Spleen (tissue), 11 donors: ENCODE data around the gene LDHAL6B. TPM values are rescaled to one million over a fixed set of nuclear protein-coding genes. Genes with fewer than 3 reads are reported as not detected.

Experiments used
- DNase-seq: peaks from one replicate; pipeline ENCODE4 v3.0.0-alpha.2; 2020
- H3K27ac ChIP-seq, 8 donors: fragments of 200-600 bp; sonication (generic) in 7 of 8; 1 replicate in 4 of 8; 2 replicates in 4 of 8; pipeline versions ENCODE4 v1.5.0 to v1.8.0; 2016 to 2021; ENCODE audit warnings: inconsistent platforms in 4 of 8, mild to moderate bottlenecking in 4 of 8, moderate library complexity in 1 of 8
- H3K27me3 ChIP-seq, 7 donors: fragments of 200-600 bp; sonication (generic) in 6 of 7; replicated peaks in 1 of 7; 1 replicate in 4 of 7; 2 replicates in 3 of 7; pipeline versions ENCODE4 v1.5.0 to v1.8.0; 2016 to 2021; ENCODE audit warnings: inconsistent platforms in 3 of 7, mild to moderate bottlenecking in 1 of 7
- H3K36me3 ChIP-seq, 6 donors: fragments of 200-600 bp; sonication (generic) in 5 of 6; 1 replicate in 4 of 6; 2 replicates in 2 of 6; pipeline versions ENCODE4 v1.5.0 to v1.8.0; 2016 to 2021; ENCODE audit warnings: inconsistent platforms in 2 of 6
- H3K4me1 ChIP-seq, 6 donors: fragments of 200-600 bp; sonication (generic) in 5 of 6; 1 replicate in 3 of 6; 2 replicates in 3 of 6; pipeline versions ENCODE4 v1.5.0 to v1.8.0; 2016 to 2021; ENCODE audit warnings: inconsistent platforms in 3 of 6
- H3K4me3 ChIP-seq, 8 donors: fragments of 200-600 bp; sonication (generic) in 7 of 8; 1 replicate in 4 of 8; 2 replicates in 4 of 8; pipeline versions ENCODE4 v1.5.0 to v1.8.0; 2016 to 2021; ENCODE audit warnings: inconsistent platforms in 4 of 8, mild to moderate bottlenecking in 4 of 8, moderate library complexity in 2 of 8
- H3K9me3 ChIP-seq, 8 donors: fragments of 200-600 bp; sonication (generic) in 7 of 8; 1 replicate in 4 of 8; 2 replicates in 4 of 8; pipeline versions ENCODE4 v1.5.0 to v1.8.0; 2016 to 2021; ENCODE audit warnings: inconsistent platforms in 4 of 8
- POLR2A ChIP-seq, 3 donors: fragments of 450-650 bp; IDR thresholded peaks; one replicate each; pipeline ENCODE4 v1.5.1; 2017; ENCODE audit warnings: antibody characterized with exemption in 3 of 3, mild to moderate bottlenecking in 1 of 3
- POLR2AphosphoS5 ChIP-seq, 3 donors: sonication (generic); formaldehyde crosslinking; IDR thresholded peaks; one replicate each; pipeline ENCODE4 v1.5.1; 2017; ENCODE audit warnings: antibody characterized with exemption in 3 of 3
- WGBS, 5 donors: extraction: QIAGEN DNeasy Blood & Tissue Kit in 3 of 5; methylation state at CpG; one replicate each; pipeline versions ENCODE4 v1.1.5 to v1.1.7; 2013 to 2018; 5-methylcytosine and 5-hydroxymethylcytosine counted together
- intact Hi-C: fragments of 100-400 bp; cut with DNase I; formaldehyde crosslinking; loops from one replicate; pipeline ENCODE4 v1.15.0; 2023; ENCODE audit warnings: low total_unique reads
- polyA plus RNA-seq, 3 donors: library from polyadenylated mRNA; stranded (reverse); fragments of 200-250 nt; gene quantifications; one replicate each; pipeline ENCODE4 v1.2.1, GENCODE V29; 2013
- total RNA-seq, 7 donors: library from RNA; depleted of rRNA in 3 of 7; stranded (reverse); fragments of >200 nt in 3 of 7; fragmentation: NEBNext Ultra II Directional in 4 of 7; extraction: Animal tissue kit (Norgen Biotek cat#: 25700) in 4 of 7; gene quantifications; one replicate each; pipeline versions ENCODE4 v1.1.0 to v1.2.1, GENCODE V29; 2016 to 2021
- TF ChIP-seq, protein P1 (sequence below), 11 experiments: fragments of 200-600 bp in 7 of 11; fragments of 450-650 bp in 4 of 11; sonication (generic) in 4 of 11; IDR thresholded peaks in 8 of 11; conservative IDR thresholded peaks in 3 of 11; 1 replicate in 7 of 11; 2 replicates in 4 of 11; pipeline versions ENCODE4 v1.4.0 to v1.8.0; 2016 to 2021; ENCODE audit warnings: antibody characterized with exemption in 11 of 11, inconsistent platforms in 4 of 11, mild to moderate bottlenecking in 1 of 11
- donor health status: healthy with polysubstance abuse.
- donor health status: DM: no; HTN: no; CAD: no; lungs with moderate emphysema.
- donor health status: DM: no; HTN: no; CAD: no.
- donor health status: Bipolar disorder and iron deficiency.
- donor health status: healthy.
- donor health status: DM: no; HTN: no; CAD: no.
- donor health status: DM: yes; HTN: yes; CAD: no.

Gene LDHAL6B
- total and polyA plus RNA-seq, 10 donors = 0.06 TPM; not detected in 9

DNA sequence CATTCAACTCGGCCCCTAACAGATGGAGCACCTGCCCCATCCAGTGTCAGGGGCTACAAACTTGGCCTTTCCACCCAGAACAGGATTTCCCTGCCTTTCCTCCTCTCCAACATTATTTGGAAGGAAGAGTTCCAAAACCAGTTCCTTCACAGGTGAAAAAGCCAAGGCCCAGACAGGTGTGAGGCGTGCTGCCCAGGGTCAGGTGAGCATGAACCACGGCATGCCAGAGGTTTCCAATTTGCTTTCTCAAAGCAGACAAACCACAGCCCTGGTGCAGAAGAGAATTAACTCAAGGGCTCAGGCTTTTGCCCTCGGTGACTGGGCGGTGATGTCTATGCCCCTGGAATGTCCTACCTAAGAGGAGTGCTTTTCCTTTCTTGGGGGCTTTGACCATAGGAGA is 43.2 kb downstream of the LDHAL6B start:
- Histone ChIP-seq H3K4me1 (peaks cover 0 to 53% (median 29%) of the 10 kb centered on the region in 6 donors), H3K27me3 (no peaks in the 10 kb centered on the region), H3K4me3 (no peak overlapping the region), H3K9me3 (no peaks in the 10 kb centered on the region), H3K36me3 (peaks cover 0 to 9% (median 0%) of the 10 kb centered on the region in 6 donors), H3K27ac (no peak overlapping the region)
- DNase-seq = no peak
- 78 to 85% (median 81%) methylated on average over 4 to 5 of the region's 5 CpGs for WGBS, 5 donors
- intact Hi-C loops = loop anchor here (10.0 kb wide), 1 partner anchor 245 kb away; no protein-coding TSS in a partner anchor
- TF ChIP-seq POLR2AphosphoS5 (IDR thresholded peaks at IDR 0.05) (no peak), POLR2A (IDR thresholded peaks at IDR 0.05) (no peak)

DNA sequence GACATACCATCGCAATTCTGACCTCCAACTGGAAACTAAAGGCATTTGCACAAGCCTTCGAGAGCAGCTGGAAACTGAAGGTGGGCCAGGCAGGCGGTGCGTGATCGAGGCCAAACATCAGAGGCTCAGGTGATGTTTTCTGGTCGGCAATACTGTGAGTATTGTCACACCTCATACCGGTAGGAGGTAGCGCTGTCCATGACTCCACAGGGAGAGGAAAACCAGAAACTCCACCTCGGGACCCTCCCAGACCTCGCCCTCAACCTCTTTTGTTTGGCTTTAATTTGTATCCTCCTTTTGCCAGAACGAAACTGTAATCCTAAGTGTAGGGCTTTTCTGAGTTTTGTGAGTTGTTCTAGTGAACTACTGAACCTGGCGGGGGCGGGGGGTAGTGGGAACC is 43.6 kb downstream of the LDHAL6B start:
- intact Hi-C loops = no loop called here
- TF ChIP-seq POLR2A (IDR thresholded peaks at IDR 0.05) = no peak
- no peak for TF ChIP-seq POLR2AphosphoS5 (IDR thresholded peaks at IDR 0.05)
- TF ChIP-seq, protein P1, sequence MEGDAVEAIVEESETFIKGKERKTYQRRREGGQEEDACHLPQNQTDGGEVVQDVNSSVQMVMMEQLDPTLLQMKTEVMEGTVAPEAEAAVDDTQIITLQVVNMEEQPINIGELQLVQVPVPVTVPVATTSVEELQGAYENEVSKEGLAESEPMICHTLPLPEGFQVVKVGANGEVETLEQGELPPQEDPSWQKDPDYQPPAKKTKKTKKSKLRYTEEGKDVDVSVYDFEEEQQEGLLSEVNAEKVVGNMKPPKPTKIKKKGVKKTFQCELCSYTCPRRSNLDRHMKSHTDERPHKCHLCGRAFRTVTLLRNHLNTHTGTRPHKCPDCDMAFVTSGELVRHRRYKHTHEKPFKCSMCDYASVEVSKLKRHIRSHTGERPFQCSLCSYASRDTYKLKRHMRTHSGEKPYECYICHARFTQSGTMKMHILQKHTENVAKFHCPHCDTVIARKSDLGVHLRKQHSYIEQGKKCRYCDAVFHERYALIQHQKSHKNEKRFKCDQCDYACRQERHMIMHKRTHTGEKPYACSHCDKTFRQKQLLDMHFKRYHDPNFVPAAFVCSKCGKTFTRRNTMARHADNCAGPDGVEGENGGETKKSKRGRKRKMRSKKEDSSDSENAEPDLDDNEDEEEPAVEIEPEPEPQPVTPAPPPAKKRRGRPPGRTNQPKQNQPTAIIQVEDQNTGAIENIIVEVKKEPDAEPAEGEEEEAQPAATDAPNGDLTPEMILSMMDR (IDR thresholded peaks at IDR 0.05 in 8 of 11, conservative IDR thresholded peaks at IDR 0.05 in 3 of 11) = no peak
- no peak for DNase-seq
- Histone ChIP-seq H3K27me3 (no peaks in the 10 kb centered on the region), H3K4me1 (peaks cover 0 to 53% (median 29%) of the 10 kb centered on the region in 6 donors), H3K4me3 (no peak overlapping the region), H3K36me3 (peaks cover 0 to 12% (median 2%) of the 10 kb centered on the region in 6 donors), H3K27ac (no peak overlapping the region), H3K9me3 (no peaks in the 10 kb centered on the region)
- WGBS, 5 donors = 87 to 90% (median 90%) methylated on average over 13 of the region's 13 CpGs

DNA sequence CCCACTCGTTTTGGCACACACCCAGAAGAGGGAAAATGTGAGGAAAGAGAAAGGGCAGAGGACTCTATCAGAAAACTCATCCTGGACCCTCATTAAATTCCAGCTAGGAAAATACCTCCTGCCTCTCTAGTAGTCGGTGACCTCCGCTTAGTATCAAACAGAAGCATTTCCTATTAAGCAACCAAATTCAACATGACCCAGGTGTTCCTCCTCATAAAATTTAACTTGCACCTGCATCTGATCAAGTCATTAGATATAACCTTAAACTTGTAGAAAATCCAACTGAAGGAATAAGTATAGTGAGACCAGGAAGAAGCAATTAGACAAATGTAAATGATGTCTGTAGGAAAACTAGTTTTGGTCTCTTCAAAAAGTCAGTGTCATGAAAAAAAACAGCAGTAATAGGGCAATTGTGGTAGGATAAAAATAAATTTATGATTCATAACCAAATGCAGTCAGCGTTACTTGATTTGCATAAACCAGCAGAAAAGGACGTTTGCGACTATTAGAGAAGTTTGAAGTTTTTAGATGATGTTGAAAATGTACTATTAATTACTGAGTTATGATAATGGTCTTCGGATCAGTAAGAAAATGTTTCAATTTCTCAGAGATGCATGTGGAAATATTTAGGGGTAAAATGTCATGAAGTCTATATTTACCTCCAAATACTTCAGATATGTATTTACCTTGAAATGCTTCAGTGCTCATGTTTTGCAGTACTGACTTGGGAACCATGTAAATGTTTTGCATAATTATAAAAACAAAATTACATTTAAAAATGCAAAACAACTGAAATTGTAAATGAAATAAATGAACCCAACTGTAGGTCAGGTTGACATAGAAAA is 44.6 kb downstream of the LDHAL6B start:
- H3K27me3 ChIP-seq = no peaks in the 10 kb centered on the region
- H3K27ac ChIP-seq = peak overlapping the region in 1 of 8 donors; percentile 13
- WGBS, 5 donors = 59 to 63% (median 61%) methylated on average over 7 of the region's 7 CpGs
- no peak for TF ChIP-seq POLR2A (IDR thresholded peaks at IDR 0.05)
- no peak for TF ChIP-seq POLR2AphosphoS5 (IDR thresholded peaks at IDR 0.05)
- TF ChIP-seq, protein P1 (IDR thresholded peaks at IDR 0.05 in 8 of 11, conservative IDR thresholded peaks at IDR 0.05 in 3 of 11) = no peak
- H3K9me3 ChIP-seq = no peaks in the 10 kb centered on the region
- H3K4me3 ChIP-seq = no peak overlapping the region
- no peak for DNase-seq
- H3K4me1 ChIP-seq = peaks cover 0 to 53% (median 29%) of the 10 kb centered on the region in 6 donors
- peaks cover 0 to 19% (median 4%) of the 10 kb centered on the region in 6 donors for H3K36me3 ChIP-seq
- intact Hi-C loops = no loop called here

DNA sequence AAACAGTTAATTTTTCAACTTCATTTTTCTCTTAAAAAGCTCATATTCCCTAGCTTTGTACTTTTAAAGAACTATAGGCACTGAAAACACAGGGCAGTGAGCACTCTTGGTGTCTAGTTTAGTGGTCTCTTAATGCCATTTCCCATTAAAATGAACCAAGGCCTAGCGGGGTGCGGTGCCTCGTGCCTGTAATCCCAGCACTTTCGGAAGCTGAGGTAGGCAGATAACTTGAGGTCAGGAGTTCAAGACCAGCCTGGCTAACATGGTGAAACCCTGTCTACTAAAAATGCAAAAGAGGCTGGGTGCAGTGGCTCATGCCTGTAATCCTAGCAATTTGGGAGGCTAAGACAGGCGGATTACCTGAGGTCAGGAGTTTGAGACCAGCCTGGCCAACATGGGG is 45.5 kb downstream of the LDHAL6B start:
- no peaks in the 10 kb centered on the region for H3K9me3 ChIP-seq
- TF ChIP-seq POLR2AphosphoS5 (IDR thresholded peaks at IDR 0.05) (no peak), POLR2A (IDR thresholded peaks at IDR 0.05) (no peak)
- TF ChIP-seq, protein P1 (IDR thresholded peaks at IDR 0.05 in 8 of 11, conservative IDR thresholded peaks at IDR 0.05 in 3 of 11) = no peak
- peaks cover 0 to 20% (median 4%) of the 10 kb centered on the region in 6 donors for H3K36me3 ChIP-seq
- H3K4me1 ChIP-seq = peaks cover 0 to 48% (median 27%) of the 10 kb centered on the region in 6 donors
- H3K27me3 ChIP-seq = no peaks in the 10 kb centered on the region
- DNase-seq = no peak
- H3K4me3 ChIP-seq = no peak overlapping the region
- 71 to 86% (median 76%) methylated on average over 5 of the region's 5 CpGs for WGBS, 5 donors
- intact Hi-C loops = no loop called here
- H3K27ac ChIP-seq = no peak overlapping the region
